Tibial nerve (tissue), 4 donors: ENCODE data around the gene HMOX2.

Experiments
- EP300 ChIP-seq, 2 donors: sonication (generic); formaldehyde crosslinking; IDR thresholded peaks; one replicate each; pipeline ENCODE4 v1.6.1; 2017; ENCODE audit warnings: antibody characterized with exemption in 2 of 2, mild to moderate bottlenecking in 1 of 2
- POLR2A ChIP-seq, 2 donors: fragments of 450-650 bp; IDR thresholded peaks; one replicate each; pipeline ENCODE4 v1.6.1; 2017; ENCODE audit warnings: antibody characterized with exemption in 2 of 2, mild to moderate bottlenecking in 2 of 2, moderate library complexity in 2 of 2
- TF ChIP-seq, protein P1 (sequence below), 5 experiments: fragments of 200-600 bp in 3 of 5; fragments of 450-650 bp in 2 of 5; sonication (generic) in 3 of 5; IDR thresholded peaks; one replicate each; pipeline ENCODE4 v1.5.1; 2016 to 2019; ENCODE audit warnings: antibody characterized with exemption in 5 of 5, mild to moderate bottlenecking in 3 of 5, moderate library complexity in 2 of 5

DNA sequence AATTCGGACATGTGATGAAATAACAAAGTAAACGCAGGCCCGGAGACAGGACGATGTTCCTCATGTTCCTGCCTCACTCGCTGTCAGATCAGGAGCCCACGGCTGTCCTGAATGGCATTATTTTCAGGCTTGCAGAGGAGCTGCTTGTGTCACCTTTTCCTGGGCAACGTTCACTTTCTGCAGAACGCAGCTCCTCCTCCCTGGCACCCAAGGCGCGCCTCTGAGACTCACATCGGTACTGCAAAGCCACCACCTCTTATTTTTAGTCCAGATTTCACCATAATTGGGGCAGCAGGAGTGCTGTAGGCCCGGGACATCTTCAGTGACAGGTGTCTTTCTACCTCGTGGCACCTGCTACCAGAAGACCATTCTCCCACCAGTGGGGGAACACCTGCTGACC, 71.9 kb downstream of the HMOX2 start:
- no peak for TF ChIP-seq POLR2A (IDR thresholded peaks at IDR 0.05)
- TF ChIP-seq, protein P1, sequence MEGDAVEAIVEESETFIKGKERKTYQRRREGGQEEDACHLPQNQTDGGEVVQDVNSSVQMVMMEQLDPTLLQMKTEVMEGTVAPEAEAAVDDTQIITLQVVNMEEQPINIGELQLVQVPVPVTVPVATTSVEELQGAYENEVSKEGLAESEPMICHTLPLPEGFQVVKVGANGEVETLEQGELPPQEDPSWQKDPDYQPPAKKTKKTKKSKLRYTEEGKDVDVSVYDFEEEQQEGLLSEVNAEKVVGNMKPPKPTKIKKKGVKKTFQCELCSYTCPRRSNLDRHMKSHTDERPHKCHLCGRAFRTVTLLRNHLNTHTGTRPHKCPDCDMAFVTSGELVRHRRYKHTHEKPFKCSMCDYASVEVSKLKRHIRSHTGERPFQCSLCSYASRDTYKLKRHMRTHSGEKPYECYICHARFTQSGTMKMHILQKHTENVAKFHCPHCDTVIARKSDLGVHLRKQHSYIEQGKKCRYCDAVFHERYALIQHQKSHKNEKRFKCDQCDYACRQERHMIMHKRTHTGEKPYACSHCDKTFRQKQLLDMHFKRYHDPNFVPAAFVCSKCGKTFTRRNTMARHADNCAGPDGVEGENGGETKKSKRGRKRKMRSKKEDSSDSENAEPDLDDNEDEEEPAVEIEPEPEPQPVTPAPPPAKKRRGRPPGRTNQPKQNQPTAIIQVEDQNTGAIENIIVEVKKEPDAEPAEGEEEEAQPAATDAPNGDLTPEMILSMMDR (IDR thresholded peaks at IDR 0.05): no peak
- no peak for TF ChIP-seq EP300 (IDR thresholded peaks at IDR 0.05)
